B cell (primary cell): Measurements from ENCODE around the gene RWDD2A. TPM values are rescaled to one million over a fixed set of nuclear protein-coding genes. Genes with fewer than 3 reads are reported as not detected.

Experiments used
- ATAC-seq: fragments of 200-7000 bp; cut with Tn5 transposase; one replicate; pipeline ENCODE4 v1.10.0; 2021; ENCODE audit warnings: low read depth, mild to moderate bottlenecking, moderate number of reproducible peaks, moderate library complexity
- CTCF ChIA-PET: fragments of 350-600 bp; sonication (Branson Sonifier 250); formaldehyde crosslinking; loops from one replicate; lab custom pipeline; 2021; ENCODE audit warnings: antibody characterized with exemption, inconsistent platforms; lab: Charles Lee
- POLR2A ChIA-PET: fragments of 350-600 bp; sonication (Branson Sonifier 250); formaldehyde crosslinking; loops from one replicate; lab custom pipeline; 2021; ENCODE audit warnings: antibody characterized with exemption; lab: Charles Lee
- DNase-seq: peaks from one replicate; pipeline ENCODE4 v3.0.0; 2013
- H2AFZ ChIP-seq: 2 replicates; pipeline ENCODE4 v1.6.1; 2012; ENCODE audit warnings: mild to moderate bottlenecking, low read depth, low read length; ENCODE audit not compliant: insufficient read depth, poor library complexity, severe bottlenecking
- H3K27ac ChIP-seq, 2 donors: 1 replicate in 1 of 2; 2 replicates in 1 of 2; pipeline ENCODE4 v1.5.1; 2012 to 2013; ENCODE audit warnings: low read length in 2 of 2, mild to moderate bottlenecking in 2 of 2, moderate library complexity in 1 of 2
- H3K27me3 ChIP-seq, 4 experiments: fragments of 200-600 bp in 1 of 4; sonication (generic) in 1 of 4; replicated peaks in 1 of 4; 1 replicate in 2 of 4; 2 replicates in 2 of 4; pipeline versions ENCODE4 v1.6.1 to v1.7.0; 2013 to 2016; ENCODE audit warnings: low read length in 3 of 4, mild to moderate bottlenecking in 2 of 4, mixed read lengths in 1 of 4, moderate library complexity in 1 of 4; ENCODE audit not compliant: insufficient read depth in 4 of 4, control insufficient read depth in 3 of 4; ENCODE audit errors: control extremely low read depth in 1 of 4
- H3K36me3 ChIP-seq, 2 experiments: replicated peaks in 1 of 2; 1 replicate in 1 of 2; 2 replicates in 1 of 2; pipeline versions ENCODE4 v1.6.1 to v1.7.1; 2013; ENCODE audit warnings: low read length in 1 of 2; ENCODE audit not compliant: insufficient read depth in 2 of 2, control insufficient read depth in 1 of 2; ENCODE audit errors: control extremely low read depth in 1 of 2, extremely low read depth in 1 of 2
- H3K4me1 ChIP-seq, 2 donors: fragments of 200-600 bp in 1 of 2; sonication (generic) in 1 of 2; 1 replicate in 1 of 2; 2 replicates in 1 of 2; pipeline versions ENCODE4 v1.5.1 to v1.6.1; 2013 to 2017; ENCODE audit warnings: low read length in 2 of 2; ENCODE audit not compliant: control insufficient read depth in 2 of 2, insufficient read depth in 2 of 2
- H3K4me2 ChIP-seq: replicated peaks from 2 replicates; pipeline ENCODE3; 2012; ENCODE audit warnings: mild to moderate bottlenecking, low read depth, low read length; ENCODE audit not compliant: poor library complexity, severe bottlenecking
- H3K4me3 ChIP-seq, 5 experiments: fragments of 200-600 bp in 1 of 5; sonication (generic) in 1 of 5; 1 replicate in 3 of 5; 2 replicates in 2 of 5; pipeline versions ENCODE4 v1.5.1 to v1.7.0; 2011 to 2016; ENCODE audit warnings: low read length in 4 of 5, mild to moderate bottlenecking in 4 of 5, low read depth in 2 of 5, control low read depth in 1 of 5, moderate library complexity in 1 of 5; ENCODE audit not compliant: insufficient read depth in 1 of 5; ENCODE audit errors: control extremely low read depth in 1 of 5, extremely low read depth in 1 of 5
- H3K79me2 ChIP-seq: fragments of 200-600 bp; sonication (generic); one replicate; pipeline ENCODE4 v1.6.0; 2016; ENCODE audit warnings: low read length; ENCODE audit not compliant: control insufficient read depth, insufficient read depth
- H3K9ac ChIP-seq: fragments of 200-600 bp; sonication (generic); 2 replicates; pipeline ENCODE4 v1.6.1; 2017; ENCODE audit warnings: mild to moderate bottlenecking, low read length, moderate library complexity
- H3K9me3 ChIP-seq, 3 donors: one replicate each; pipeline versions ENCODE4 v1.6.1 to v1.7.1; 2013; ENCODE audit warnings: low read length in 2 of 3; ENCODE audit not compliant: control insufficient read depth in 2 of 3, insufficient read depth in 1 of 3; ENCODE audit errors: control extremely low read depth in 1 of 3
- H4K20me1 ChIP-seq: 2 replicates; pipeline ENCODE4 v1.6.0; 2012; ENCODE audit warnings: mild to moderate bottlenecking, low read length; ENCODE audit not compliant: insufficient read depth, control insufficient read depth, poor library complexity, severe bottlenecking
- H3K27ac Mint-ChIP-seq: one replicate; pipeline ENCODE4 v1.8.0; 2021; ENCODE audit warnings: mixed read lengths
- H3K27me3 Mint-ChIP-seq: one replicate; pipeline ENCODE4 v1.8.0; 2021; ENCODE audit warnings: mixed read lengths
- H3K4me1 Mint-ChIP-seq: one replicate; pipeline ENCODE4 v1.8.0; 2021; ENCODE audit warnings: mixed read lengths
- H3K4me3 Mint-ChIP-seq: one replicate; pipeline ENCODE4 v1.8.0; 2021; ENCODE audit warnings: mixed read lengths
- H3K9me3 Mint-ChIP-seq: one replicate; pipeline ENCODE4 v1.8.0; 2022; ENCODE audit warnings: mixed read lengths; ENCODE audit not compliant: insufficient read depth
- CTCF ChIP-seq: fragments of 200-600 bp; IDR thresholded peaks from one replicate; pipeline ENCODE4 v1.8.0; 2022; ENCODE audit warnings: antibody characterized with exemption, mild to moderate bottlenecking
- EZH2 ChIP-seq: IDR thresholded peaks from 2 replicates; pipeline ENCODE4 v1.6.1; 2012; ENCODE audit warnings: borderline replicate concordance, low read depth, mild to moderate bottlenecking, moderate library complexity, low read length; ENCODE audit not compliant: insufficient read depth, poor library complexity, severe bottlenecking
- WGBS: methylation state at CpG from one replicate; pipeline ENCODE4 v1.1.5; 2013; ENCODE audit warnings: missing lambda C conversion rate; ENCODE audit not compliant: insufficient coverage; 5-methylcytosine and 5-hydroxymethylcytosine counted together
- intact Hi-C: fragments of 100-400 bp; cut with micrococcal nuclease; formaldehyde crosslinking; loops from one replicate; pipeline ENCODE4 v1.10.0; 2022
- polyA plus RNA-seq: library from polyadenylated mRNA; depleted of rRNA; stranded (reverse); fragments of >200 nt; gene quantifications from 2 replicates; pipeline ENCODE4 v1.2.3, GENCODE V29; 2012
- total RNA-seq, 2 donors: library from RNA; stranded (reverse); fragments of 120-200 nt in 1 of 2; gene quantifications; 1 replicate in 1 of 2; 2 replicates in 1 of 2; pipeline versions ENCODE4 v1.2.3 to v1.2.4, GENCODE V29; 2013 to 2022

RWDD2A gene
- total and polyA plus RNA-seq, 2 donors (not counting 1 experiment from before 2014, with no cell fraction given): 1.5 to 2.9 TPM

- intact Hi-C loops: no loop called here
- Histone ChIP-seq H3K27me3 (no peaks in the 10 kb centered on the region), H3K79me2 (no peaks in the 10 kb centered on the region), H3K4me1 (no peaks in the 10 kb centered on the region), H3K9ac (no peak overlapping the region), H4K20me1 (no peaks in the 10 kb centered on the region), H2AFZ (no peak overlapping the region), H3K36me3 (peaks cover 14 to 52% of the 10 kb centered on the region in 2 experiments), H3K4me2 (no peak overlapping the region), H3K4me3 (no peak overlapping the region), H3K9me3 (no peaks in the 10 kb centered on the region), H3K27ac (no peak overlapping the region)
- ChIA-PET POLR2A (no interaction called here), CTCF (interaction anchor here (1.5 kb wide), 1 partner anchor 119 kb away, joined by 4 read pairs; no protein-coding TSS in a partner anchor)
- WGBS: 96% methylated on average over 2 of the region's 2 CpGs
- no peaks in the 10 kb centered on the region for H3K9me3 Mint-ChIP-seq
- TF ChIP-seq CTCF (no peak), EZH2 (no peak)
- ATAC-seq (no peak), DNase-seq (no peak)
- H3K4me1 Mint-ChIP-seq: no peaks in the 10 kb centered on the region
- no peak overlapping the region for H3K4me3 Mint-ChIP-seq
- no peaks in the 10 kb centered on the region for H3K27me3 Mint-ChIP-seq
- no peak overlapping the region for H3K27ac Mint-ChIP-seq
Observed at GRCh38 chr6:83185096-83185495, 8.1 kb upstream of the RWDD2A start.

DNA sequence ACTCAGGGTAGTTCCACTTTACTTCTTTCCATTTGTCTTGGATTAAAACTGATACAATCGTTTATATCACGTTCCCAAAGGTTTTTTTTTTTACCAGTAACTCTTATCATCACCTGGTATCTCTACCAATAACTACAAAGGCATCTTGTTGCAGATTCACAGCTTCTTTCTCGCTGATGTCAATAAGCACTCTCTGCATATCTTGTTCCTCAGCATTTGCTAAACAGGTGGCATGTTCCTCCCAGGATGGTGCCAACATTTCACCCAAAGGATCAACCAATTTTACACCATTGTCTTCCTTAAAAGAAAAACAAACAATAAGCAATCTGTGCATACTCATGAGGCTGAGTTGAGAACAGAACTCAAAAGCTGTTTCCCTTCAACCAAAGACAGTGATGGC, 4.7 kb upstream of the RWDD2A start:
- intact Hi-C loops: no loop called here
- Histone ChIP-seq H2AFZ (no peak overlapping the region), H3K9me3 (no peaks in the 10 kb centered on the region), H3K9ac (no peak overlapping the region), H3K4me1 (peaks cover 9% of the 10 kb centered on the region in 2 donors), H4K20me1 (no peaks in the 10 kb centered on the region), H3K4me3 (no peak overlapping the region), H3K27ac (no peak overlapping the region), H3K4me2 (no peak overlapping the region), H3K36me3 (peaks cover 11 to 22% of the 10 kb centered on the region in 2 experiments), H3K79me2 (peaks cover 21% of the 10 kb centered on the region), H3K27me3 (no peaks in the 10 kb centered on the region)
- ATAC-seq (no peak), DNase-seq (no peak)
- POLR2A ChIA-PET: no interaction called here
- CTCF ChIA-PET: interaction anchor here (0.7 to 7.4 kb wide), 4 partner anchors 31 to 1033 kb away, joined by 3 to 52 read pairs (median 3); partner anchors contain the start of genes DOP1A and UBE3D
- peaks cover 19% of the 10 kb centered on the region for H3K4me1 Mint-ChIP-seq
- no peaks in the 10 kb centered on the region for H3K9me3 Mint-ChIP-seq
- no peak overlapping the region for H3K27ac Mint-ChIP-seq
- TF ChIP-seq EZH2: no peak
- no peak for TF ChIP-seq CTCF
- WGBS: 95% methylated on average over 3 of the region's 3 CpGs
- H3K27me3 Mint-ChIP-seq: no peaks in the 10 kb centered on the region
- no peak overlapping the region for H3K4me3 Mint-ChIP-seq
